OCI-LY3 (cell line): ENCODE results near the gene STIL.

Source experiments
- CTCF ChIP-seq: fragments of 200-600, 300-600 bp; sonication (generic); IDR thresholded peaks from 2 replicates; pipeline ENCODE4 v1.5.1; 2014; ENCODE audit warnings: antibody characterized with exemption, low read length, low read depth
- EZH2phosphoT487 ChIP-seq: fragments of 200-600 bp; shearing (Covaris generic); IDR thresholded peaks from 2 replicates; pipeline ENCODE4 v1.6.1; 2018; ENCODE audit warnings: antibody characterized with exemption, mixed run types, low read depth

DNA sequence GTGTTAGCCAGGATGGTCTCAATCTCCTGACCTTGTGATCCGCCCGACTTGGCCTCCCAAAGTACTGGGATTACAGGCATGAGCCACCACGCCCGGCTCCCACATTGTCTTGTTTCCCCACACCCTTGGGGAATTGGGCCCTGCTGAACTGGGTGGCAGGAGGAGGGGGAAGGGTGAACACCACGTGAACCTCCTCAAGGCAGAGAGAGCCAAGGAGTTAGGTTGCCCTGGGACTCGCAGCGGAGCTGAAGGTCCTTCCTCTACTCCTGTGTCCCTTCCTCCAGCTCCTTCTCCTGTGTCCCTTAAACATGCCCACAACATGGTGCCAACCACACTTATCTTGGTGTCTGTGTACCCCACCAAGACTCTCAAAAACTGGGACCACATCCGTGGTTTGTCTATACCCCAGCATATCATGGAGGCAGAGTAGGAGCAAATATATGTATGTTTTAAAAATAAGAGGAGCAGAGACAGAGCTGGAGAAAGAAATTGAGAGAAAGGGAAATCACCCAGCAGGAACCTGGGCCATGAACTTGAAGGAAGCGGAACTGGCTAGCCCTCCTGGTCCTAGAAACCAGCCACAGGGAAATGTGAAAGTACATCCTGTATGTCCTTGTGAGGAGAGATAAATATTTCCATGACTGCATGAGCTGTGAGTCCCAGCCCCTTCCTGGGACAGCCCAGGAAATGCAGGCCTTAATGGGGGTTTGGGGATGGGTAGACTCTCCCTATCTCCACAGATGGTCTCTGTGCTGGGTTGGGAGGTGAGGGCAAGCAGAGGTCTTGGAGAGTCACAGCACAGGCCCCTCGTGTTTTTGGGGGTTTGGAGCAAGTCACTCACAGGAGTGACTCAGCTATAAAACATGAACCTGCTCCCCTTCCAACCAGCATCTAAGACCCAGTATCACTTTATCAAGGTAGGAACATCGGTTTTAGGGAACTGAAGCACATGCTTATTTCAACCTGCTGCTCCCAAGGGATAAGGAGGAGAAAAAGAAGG, 72.5 kb downstream of the STIL start:
- no peak for TF ChIP-seq CTCF
- TF ChIP-seq EZH2phosphoT487 = no peak
